Epidermal melanocyte (primary cell): ENCODE measurements around the gene TREX2.

Experiments used
- DNase-seq: peaks from one replicate; pipeline ENCODE4 v3.0.0; 2011; ENCODE audit warnings: low spot score; ENCODE audit not compliant: insufficient read length

Gene TREX2

DNA sequence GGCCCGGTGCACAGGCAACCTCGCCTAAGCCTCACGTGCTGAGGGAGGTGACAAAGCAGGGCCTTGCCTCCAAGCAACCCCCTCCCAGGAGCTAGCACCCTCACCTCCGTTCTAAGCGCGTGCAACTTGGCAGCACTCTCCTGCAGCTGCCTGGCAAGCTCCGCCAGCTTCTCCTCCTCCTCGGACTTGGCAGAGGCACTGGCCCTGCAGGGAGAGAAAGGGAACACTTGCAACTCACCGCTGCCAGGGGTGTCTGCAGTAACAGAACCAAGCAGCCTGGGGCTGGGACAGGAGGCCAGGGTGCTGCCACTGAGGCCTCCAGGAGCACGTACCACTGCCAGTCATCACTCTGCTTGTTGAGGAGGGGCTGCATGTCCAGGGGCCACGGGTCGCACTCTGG is 10.3 kb upstream of the TREX2 start:
- no peak for DNase-seq

DNA sequence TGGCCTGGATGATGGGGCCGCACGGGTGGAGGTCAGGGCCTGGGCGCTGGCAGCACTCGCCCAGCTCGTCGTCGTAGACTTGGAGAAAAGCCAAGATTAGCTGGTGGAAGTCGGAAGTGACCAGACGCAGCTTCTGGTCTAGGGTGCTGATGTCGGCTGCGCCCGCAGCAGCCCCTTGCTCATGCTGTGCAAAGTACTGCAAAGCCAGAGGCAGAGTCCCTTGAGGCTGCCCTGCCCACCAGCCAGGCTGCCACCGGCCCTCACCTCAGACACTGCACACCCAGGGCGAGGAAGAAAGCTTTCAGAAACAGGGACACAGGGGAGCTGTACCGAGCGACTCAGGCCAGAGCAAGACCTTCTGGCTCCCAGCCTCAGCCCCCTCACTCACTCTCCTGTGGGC is 9.7 kb upstream of the TREX2 start:
- no peak for DNase-seq

DNA sequence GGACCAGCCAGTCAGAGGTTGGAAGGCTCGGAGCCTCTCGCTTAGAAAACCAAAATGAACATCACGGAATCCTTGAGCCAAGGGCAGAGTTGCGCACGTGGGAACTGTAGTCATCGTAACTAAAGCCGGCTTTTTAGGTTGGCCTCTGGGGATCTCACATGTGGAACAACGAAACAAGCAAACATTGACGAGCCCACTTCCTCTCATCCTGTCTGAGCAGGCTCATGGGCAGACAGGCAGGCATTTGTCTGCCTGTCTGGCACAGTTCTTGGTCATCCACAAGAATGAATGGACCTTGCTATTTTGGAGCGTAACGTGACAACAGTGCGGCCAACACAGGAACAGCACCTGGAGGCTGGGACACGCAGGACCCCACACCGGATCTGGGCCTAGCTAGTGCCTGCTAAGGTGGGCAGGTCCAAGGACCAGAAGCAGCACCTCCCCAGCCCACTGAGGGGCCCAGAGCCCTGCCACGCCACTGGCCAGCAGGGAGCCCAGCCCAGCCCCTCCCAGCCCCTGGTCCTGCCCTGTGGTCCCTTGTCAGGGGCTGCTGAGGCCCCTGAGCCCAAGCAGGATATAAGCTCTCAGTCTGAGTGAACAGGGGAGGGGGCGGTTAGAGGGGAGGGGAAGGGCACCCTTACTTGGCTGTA is 9.2 kb upstream of the TREX2 start:
- DNase-seq: no peak

DNA sequence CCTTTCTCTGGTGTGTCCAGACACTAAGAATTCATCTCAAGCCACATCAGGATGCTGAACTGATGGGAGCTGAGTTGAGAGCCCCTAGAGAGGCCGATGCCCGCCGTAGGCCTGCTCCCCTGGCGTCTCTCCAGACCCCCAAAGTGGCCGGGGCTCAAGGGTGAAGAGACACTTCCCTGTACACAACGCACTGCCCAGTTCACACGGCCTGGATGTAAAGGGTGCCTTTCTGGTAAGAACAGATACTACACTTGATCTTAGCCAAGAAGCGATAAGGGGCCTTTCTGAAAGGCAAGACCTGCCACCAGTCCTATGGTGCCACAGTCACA is 5.1 kb upstream of the TREX2 start:
- DNase-seq: no peak

DNA sequence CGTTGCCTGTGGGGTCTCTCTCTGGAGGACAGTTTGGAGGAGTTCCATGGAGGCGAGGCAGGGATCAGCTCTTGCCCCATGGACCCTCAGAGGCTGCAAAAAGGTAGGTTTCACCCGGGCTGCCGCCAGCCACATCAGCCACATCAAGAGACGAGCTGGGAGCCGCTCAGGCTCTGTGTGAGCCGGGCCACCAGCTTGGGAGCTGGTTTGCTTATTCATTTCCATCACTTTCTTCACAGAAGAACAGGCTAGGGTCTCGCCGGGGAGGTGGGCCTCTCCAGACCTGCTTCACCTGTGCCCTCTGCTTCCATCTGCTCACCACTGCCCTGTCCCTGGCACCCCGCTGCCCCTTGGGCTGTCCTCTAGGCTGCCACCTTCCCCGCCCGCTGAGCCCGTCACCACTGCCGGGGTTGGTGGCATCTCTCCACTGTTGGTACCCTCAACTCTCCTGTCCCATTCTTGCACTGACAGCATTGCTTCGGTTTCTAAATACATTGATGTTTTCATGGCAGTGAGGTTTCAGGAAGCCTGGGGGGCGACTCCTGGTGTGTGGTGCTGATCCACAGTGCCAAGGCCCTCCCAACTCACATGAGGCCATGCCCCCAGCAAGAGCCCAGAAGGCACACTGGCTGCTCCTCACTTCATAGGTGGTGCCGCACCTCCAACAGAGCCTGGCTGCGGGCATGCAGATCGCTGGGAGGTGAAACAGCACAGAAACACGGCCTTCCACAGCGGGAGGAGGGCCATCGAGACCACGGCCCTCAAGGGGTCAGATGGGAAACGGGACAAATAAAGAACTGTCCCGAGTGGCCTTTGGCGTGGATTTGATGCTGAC is 4.5 kb upstream of the TREX2 start:
- no peak for DNase-seq

DNA sequence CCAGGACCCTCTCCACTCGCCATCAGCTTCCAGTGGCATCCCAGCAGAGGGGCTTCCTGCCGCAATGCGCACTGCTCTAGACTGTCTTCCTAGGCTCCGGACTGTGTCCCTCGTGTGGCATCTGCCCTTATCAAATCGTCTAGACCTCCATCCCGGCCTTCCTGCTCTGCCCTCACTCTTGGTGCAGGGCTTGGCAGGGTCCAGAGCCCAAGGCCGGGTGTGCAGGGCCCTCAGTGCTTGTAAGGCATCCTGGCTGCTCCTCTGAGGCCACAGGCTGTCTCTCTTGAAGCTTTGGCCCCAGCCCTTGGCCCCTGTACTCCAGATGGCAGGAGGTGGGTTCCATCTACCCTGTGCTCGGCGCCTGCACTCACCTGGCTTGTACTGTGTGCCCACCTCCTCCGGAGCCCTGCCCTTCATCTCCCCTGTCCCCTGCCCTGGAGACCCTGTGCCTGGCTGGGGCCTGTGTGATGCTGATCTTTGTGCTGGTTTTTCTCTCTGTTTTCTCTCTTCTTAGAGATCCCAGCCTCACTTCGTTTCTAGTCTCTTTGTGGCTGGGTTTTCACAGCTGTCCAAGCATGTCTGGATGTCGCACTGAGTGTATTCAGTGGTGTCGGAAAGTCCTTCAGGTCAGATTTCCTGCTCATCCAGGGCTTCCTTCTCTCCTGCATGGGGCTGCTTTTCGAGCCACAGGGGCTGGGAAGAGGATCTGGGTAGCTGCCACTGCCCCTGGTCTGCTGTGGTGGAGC is 3.7 kb upstream of the TREX2 start:
- no peak for DNase-seq

DNA sequence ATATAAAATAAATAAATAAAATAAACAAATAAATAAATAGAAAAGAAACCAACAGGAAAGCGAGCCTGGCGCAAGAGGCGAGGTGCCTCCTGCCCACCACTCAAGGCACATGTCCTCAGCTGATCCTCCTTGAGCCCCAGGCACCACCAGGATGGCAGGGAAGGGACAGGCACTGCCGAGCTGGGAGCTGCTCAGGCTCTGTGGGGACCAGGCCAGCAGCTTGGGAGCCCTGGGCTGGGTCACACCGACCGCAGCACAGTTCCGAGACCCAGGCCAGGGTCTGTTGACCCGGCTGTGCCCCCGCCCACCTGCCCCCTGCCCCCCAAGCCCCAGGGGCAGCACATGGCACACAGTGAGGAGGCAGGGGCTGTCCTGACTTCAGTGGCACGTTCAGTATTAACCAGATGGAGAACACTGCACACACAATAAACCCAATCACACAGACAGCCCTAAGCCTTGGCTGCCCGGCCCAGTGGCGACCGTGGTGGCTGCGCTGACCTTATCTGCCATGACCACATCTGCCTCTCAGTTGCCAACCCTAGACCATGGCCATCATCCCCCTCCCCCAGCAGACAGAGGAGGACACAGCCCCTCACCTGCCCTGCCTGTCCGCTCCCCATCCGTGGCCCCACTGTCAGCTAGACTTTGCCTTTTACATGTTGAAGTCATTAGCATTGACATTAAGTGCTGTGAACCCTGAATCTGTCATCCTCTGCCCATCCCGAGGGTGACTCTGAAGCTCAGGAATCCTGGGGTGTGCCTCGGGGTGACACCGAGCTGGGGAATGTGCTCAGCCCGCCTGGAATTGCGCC is 2.9 kb upstream of the TREX2 start:
- DNase-seq: no peak

DNA sequence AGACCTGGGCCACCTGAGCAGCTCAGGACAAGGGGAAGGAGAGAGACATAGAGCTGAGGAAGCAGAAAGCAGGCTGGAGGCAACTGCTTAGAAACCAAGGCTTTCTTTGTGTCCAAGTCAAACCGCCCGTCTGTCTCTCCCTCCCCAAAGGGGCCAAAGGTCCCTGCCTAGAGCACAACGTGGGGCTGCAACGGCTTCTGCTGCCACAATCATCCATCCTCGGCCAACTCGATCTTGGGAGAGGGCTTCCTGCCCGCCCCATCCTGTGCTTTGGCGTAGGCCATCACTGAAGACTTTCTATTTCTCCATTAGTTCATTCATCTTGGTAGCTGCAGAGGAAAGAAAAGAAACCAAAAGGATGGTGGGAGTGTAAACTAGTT is 1.7 kb upstream of the TREX2 start:
- no peak for DNase-seq

DNA sequence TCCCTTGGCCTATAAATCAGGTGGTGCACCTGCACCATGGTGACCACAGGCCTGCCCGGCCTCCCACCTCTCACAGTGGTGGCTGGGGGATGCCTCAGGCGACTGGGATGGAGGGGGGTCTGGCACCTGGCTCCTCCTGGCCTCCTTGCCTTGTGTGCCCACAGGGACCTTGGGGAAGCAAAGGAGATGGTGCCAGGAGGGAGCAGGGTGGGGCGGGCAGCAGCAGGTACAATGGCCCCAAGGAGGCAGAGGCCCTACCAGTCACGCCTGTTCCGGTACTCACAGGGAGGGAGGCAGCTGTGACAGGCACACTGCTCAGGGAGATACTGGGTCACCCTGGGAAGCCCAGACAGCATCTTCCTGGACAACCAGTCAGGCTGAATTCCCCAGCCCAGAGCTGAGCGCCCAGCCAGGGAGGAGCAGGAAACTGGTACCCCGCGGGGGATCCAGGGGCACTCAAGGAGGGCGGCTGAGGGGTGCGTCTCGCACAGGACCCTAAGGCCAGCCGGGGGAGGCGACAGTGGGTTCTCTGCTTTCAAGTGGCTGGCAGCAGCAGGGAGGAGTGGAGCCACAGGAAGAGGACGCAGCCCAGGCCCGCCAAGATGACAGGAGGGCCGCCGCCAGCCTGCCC is 1.2 kb upstream of the TREX2 start:
- DNase-seq: no peak

DNA sequence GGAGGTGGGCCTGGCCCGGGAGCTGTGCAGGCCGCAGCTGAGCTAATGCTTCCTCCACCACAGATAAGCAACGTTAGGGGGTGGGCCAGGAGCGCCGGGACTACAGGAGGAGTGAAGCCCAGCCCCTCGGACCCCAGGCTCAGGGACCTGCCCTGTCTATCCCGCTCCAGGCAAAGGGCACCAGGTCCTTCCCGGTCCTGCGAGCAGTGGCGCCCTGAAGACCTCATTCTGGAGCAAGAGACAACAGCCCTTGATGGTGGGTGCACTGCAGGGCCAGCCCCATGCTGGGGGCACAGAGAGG is 730 bp upstream of the TREX2 start:
- DNase-seq: no peak

DNA sequence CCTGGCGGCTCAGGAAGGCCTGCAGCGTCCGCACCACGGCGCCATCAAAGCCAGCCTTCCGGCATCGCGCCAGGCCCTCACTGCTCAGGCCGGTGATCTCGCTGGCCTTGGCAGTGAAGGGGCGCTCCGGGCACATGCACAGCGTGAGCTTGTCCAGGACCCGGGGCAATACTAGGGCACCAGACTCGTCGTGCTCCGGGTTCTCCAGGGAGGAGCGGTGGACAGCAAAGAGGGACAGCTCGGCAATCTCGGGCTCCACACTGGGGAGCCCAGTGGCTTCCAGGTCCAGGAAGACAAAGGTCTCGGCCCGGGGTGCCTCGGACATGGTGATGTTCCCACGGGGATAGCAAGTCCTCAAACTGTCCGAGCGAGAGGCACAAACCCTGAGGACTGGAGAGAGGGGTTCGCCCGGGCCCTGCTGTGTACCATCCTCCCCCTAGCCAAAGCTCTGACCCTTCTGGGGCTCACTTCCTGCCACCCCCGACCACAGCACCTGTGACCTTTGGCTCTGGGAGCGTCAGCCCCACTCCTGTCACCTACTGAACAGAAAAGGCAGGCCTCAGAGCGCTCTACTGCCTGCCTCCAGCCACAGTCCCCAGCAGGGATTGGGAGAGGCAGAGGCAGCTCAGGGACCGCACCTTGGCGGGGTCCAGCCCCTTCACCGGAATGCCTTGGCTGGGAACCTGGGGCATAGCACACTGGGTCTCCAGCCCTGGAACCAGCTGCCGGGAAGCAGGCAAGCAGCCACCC is 575 bp downstream of the TREX2 start:
- DNase-seq: no peak

DNA sequence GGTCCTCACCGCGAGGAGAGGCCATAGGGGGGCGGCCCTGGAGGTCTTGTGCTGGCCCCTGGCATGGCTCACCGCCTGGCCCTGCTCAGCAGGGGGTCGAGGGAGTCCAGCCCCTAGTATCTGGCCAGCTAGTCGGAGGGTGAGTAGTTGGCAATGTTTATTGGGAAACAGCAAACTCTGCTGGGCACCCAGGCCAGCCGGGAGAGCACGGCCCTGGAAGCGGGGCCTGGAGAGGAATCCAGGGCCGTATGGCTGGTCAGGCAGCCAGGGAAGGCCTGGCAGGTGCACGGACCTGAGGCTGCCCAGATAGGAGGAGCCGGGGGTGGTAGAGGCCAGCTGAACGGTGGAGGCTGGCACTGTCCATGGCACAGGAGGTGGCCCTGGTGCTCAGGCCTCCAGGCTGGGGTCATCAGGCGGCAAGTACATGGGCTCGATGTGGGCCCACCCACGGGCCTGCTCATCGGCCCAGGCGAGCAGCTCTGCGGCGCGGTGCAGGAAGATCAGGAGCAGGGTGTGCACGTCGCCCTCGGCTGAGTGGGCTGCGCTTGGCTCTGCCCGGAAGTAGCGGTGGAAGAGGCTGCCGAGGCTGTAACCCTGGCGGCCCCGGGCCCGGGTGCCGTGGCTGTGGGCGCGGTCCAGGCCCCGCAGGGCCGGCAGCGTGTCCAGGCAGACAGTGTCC is 1.4 kb downstream of the TREX2 start:
- DNase-seq: no peak

DNA sequence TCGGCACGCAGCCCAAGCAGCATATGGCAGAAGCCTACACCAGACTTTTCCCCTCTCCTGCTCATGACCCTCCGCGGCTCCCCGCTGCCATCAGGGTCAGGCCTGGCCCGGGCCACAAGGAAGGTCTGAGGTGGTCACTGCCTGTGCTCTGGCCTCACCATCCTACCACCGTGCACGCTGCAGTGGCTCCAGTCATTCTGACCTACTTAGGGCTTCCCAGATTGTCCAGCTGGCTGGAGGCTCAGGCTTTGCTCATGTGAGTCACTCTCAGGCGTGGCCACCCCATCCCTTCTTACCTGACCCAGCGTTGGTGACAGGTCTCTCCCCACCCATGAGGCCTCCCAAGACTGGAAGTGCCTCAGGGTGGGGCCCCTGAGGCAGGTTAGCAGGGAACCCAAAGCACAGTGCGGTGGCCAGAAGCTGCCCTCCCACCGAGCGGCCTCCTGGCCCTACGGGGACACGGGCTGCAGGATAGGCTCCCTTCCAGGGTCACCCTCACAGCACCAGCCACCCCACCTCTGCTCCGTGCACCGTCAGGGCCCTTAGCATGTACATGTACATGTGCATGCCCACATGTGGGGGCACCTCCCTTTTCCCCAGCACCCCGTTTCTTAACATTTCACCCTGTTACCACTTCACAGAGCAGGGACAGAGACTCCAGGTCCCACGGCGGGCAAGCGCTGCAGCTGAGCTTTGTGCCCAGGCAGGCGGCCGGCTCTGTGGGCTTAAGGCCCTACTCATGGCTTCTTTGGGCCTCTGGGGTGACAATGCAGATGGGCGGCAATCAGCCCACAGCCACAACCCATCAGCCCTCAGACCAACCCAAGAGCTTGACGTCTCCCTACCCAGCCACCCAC is 2.2 kb downstream of the TREX2 start:
- no peak for DNase-seq

DNA sequence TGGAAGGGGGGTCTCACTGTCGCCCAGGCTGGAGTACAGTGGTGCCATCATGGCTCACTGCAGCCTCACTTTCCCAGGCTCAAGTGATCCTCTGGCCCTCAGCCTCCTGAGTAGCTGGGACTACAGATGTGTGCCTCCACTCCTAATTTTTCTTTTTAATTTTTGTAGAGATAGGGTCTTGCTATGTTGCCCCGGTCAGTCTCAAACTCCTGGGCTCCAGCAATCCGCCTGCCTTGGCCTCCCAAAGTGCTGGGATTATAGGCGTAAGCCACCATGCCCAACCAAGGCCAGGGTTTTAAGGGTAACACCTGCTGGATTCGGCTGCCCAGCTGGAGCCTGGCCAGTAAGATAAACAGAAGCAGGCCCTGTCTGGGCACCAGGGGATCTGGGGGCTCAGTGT is 3.4 kb downstream of the TREX2 start:
- DNase-seq: no peak

DNA sequence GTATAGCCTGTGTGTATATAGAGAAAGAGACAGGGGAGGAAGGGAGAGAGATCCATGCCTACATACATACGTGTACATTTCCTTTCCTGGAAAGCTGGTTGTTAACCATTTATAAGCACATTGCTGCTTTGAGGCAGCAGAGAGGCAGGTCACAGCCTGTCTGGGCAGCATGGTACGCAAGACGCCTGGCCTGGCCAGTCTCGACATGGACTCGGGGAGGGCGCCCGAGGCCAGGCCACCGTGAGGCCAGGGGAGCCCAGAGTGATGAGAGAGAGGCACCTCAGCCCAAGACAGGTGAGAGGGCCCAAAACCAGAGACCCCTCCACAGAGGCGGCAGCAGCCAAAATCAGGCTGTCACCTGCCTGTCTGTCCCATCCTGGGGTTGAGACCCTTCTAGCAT is 3.9 kb downstream of the TREX2 start:
- no peak for DNase-seq

DNA sequence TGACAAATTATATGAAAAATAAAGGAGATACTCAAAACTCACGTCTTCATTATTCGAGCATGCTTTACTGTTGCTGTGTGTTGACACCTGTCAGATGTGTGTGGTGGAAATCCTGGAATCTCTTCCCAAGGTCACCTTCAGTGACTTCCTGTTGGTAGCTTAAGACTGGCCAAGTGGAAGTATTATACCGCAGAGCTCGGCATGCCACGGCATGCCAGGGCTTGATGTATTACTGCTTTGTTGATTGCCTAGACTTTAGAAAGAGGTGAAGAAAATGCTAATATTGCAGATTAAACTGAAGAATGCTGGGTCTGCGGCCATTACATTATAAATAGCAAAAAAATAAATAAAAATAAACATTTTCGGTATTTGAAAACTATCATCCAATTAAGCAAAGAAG is 4.6 kb downstream of the TREX2 start:
- DNase-seq: no peak

DNA sequence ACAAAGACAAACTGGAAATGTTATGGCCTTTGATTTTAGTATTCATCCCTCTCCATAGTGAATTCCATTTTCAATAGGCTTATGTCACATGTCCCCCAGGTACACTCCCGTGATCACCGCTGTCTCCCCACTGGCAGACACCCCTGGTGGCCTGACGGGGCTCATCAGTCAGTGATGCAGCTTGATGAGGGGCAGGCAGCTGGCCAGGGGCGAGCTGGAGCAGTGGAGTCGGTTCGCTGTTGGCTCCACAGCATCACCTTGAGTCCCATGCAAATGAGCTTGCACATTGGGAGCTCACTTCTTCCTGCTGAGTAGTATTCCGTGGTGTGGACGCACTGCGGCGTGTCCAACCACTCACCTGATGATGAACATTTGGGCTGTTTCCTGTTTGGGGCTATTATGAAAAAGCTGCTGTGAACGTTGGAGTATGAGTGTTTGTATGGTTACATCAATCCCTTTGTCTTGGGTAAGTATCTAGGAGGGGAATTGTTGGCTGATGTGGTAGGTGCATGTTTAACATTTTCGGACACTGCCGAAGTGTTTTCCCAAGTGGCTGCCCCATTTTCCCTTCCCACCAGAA is 5.2 kb downstream of the TREX2 start:
- DNase-seq: no peak

DNA sequence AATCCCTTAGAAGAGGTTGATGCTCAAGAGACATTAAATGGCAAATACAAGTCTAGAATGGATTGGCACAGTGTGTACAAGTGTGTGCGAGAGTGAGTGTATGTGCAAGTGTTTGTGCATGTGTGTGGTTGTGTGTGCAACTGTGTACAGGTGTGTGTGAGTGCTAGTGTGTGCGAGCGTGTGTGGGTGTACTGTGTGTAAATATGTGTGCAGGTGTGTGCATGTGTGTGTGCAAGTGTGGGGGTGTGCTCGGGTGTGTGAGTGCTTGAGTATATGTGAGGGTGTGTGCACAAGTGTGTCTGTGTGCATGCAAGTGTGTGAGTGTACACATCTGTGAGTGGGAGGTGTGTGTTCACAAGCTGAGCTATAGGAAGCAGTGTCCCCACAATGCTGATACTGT is 5.9 kb downstream of the TREX2 start:
- no peak for DNase-seq

DNA sequence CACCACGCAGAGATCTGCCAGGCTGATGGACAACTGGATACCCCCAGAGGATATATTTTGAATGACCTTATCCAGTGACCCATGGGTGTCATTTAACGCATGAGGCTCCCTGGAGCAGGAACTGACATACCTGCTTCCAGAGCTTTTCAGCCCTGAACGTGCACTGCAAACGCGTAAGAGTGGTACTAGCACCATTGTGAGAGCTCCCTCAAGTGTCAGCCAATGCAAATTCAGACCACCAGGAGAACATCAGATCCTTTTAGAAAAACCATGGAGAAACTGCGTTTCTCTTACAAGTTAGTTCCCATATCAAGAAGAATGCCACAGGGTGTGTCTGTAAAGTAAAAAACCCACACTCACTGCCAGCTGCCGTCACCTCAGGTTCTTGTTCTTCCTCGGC is 7.3 kb downstream of the TREX2 start:
- DNase-seq: no peak
